B cell (primary cell): ENCODE data around the gene LRBA. TPM values are rescaled to one million over a fixed set of nuclear protein-coding genes. Genes with fewer than 3 reads are reported as not detected.

Source experiments
- ATAC-seq: fragments of 200-7000 bp; cut with Tn5 transposase; one replicate; pipeline ENCODE4 v1.10.0; 2021; ENCODE audit warnings: low read depth, mild to moderate bottlenecking, moderate number of reproducible peaks, moderate library complexity
- CTCF ChIA-PET: fragments of 350-600 bp; sonication (Branson Sonifier 250); formaldehyde crosslinking; loops from one replicate; lab custom pipeline; 2021; ENCODE audit warnings: antibody characterized with exemption, inconsistent platforms; lab: Charles Lee
- POLR2A ChIA-PET: fragments of 350-600 bp; sonication (Branson Sonifier 250); formaldehyde crosslinking; loops from one replicate; lab custom pipeline; 2021; ENCODE audit warnings: antibody characterized with exemption; lab: Charles Lee
- DNase-seq: peaks from one replicate; pipeline ENCODE4 v3.0.0; 2013
- H2AFZ ChIP-seq: 2 replicates; pipeline ENCODE4 v1.6.1; 2012; ENCODE audit warnings: mild to moderate bottlenecking, low read depth, low read length; ENCODE audit not compliant: insufficient read depth, poor library complexity, severe bottlenecking
- H3K27ac ChIP-seq, 2 donors: 1 replicate in 1 of 2; 2 replicates in 1 of 2; pipeline ENCODE4 v1.5.1; 2012 to 2013; ENCODE audit warnings: low read length in 2 of 2, mild to moderate bottlenecking in 2 of 2, moderate library complexity in 1 of 2
- H3K27me3 ChIP-seq, 4 experiments: fragments of 200-600 bp in 1 of 4; sonication (generic) in 1 of 4; replicated peaks in 1 of 4; 1 replicate in 2 of 4; 2 replicates in 2 of 4; pipeline versions ENCODE4 v1.6.1 to v1.7.0; 2013 to 2016; ENCODE audit warnings: low read length in 3 of 4, mild to moderate bottlenecking in 2 of 4, mixed read lengths in 1 of 4, moderate library complexity in 1 of 4; ENCODE audit not compliant: insufficient read depth in 4 of 4, control insufficient read depth in 3 of 4; ENCODE audit errors: control extremely low read depth in 1 of 4
- H3K36me3 ChIP-seq, 2 experiments: replicated peaks in 1 of 2; 1 replicate in 1 of 2; 2 replicates in 1 of 2; pipeline versions ENCODE4 v1.6.1 to v1.7.1; 2013; ENCODE audit warnings: low read length in 1 of 2; ENCODE audit not compliant: insufficient read depth in 2 of 2, control insufficient read depth in 1 of 2; ENCODE audit errors: control extremely low read depth in 1 of 2, extremely low read depth in 1 of 2
- H3K4me1 ChIP-seq, 2 donors: fragments of 200-600 bp in 1 of 2; sonication (generic) in 1 of 2; 1 replicate in 1 of 2; 2 replicates in 1 of 2; pipeline versions ENCODE4 v1.5.1 to v1.6.1; 2013 to 2017; ENCODE audit warnings: low read length in 2 of 2; ENCODE audit not compliant: control insufficient read depth in 2 of 2, insufficient read depth in 2 of 2
- H3K4me2 ChIP-seq: replicated peaks from 2 replicates; pipeline ENCODE3; 2012; ENCODE audit warnings: mild to moderate bottlenecking, low read depth, low read length; ENCODE audit not compliant: poor library complexity, severe bottlenecking
- H3K4me3 ChIP-seq, 5 experiments: fragments of 200-600 bp in 1 of 5; sonication (generic) in 1 of 5; 1 replicate in 3 of 5; 2 replicates in 2 of 5; pipeline versions ENCODE4 v1.5.1 to v1.7.0; 2011 to 2016; ENCODE audit warnings: low read length in 4 of 5, mild to moderate bottlenecking in 4 of 5, low read depth in 2 of 5, control low read depth in 1 of 5, moderate library complexity in 1 of 5; ENCODE audit not compliant: insufficient read depth in 1 of 5; ENCODE audit errors: control extremely low read depth in 1 of 5, extremely low read depth in 1 of 5
- H3K79me2 ChIP-seq: fragments of 200-600 bp; sonication (generic); one replicate; pipeline ENCODE4 v1.6.0; 2016; ENCODE audit warnings: low read length; ENCODE audit not compliant: control insufficient read depth, insufficient read depth
- H3K9ac ChIP-seq: fragments of 200-600 bp; sonication (generic); 2 replicates; pipeline ENCODE4 v1.6.1; 2017; ENCODE audit warnings: mild to moderate bottlenecking, low read length, moderate library complexity
- H3K9me3 ChIP-seq, 3 donors: one replicate each; pipeline versions ENCODE4 v1.6.1 to v1.7.1; 2013; ENCODE audit warnings: low read length in 2 of 3; ENCODE audit not compliant: control insufficient read depth in 2 of 3, insufficient read depth in 1 of 3; ENCODE audit errors: control extremely low read depth in 1 of 3
- H4K20me1 ChIP-seq: 2 replicates; pipeline ENCODE4 v1.6.0; 2012; ENCODE audit warnings: mild to moderate bottlenecking, low read length; ENCODE audit not compliant: insufficient read depth, control insufficient read depth, poor library complexity, severe bottlenecking
- H3K27ac Mint-ChIP-seq: one replicate; pipeline ENCODE4 v1.8.0; 2021; ENCODE audit warnings: mixed read lengths
- H3K27me3 Mint-ChIP-seq: one replicate; pipeline ENCODE4 v1.8.0; 2021; ENCODE audit warnings: mixed read lengths
- H3K4me1 Mint-ChIP-seq: one replicate; pipeline ENCODE4 v1.8.0; 2021; ENCODE audit warnings: mixed read lengths
- H3K4me3 Mint-ChIP-seq: one replicate; pipeline ENCODE4 v1.8.0; 2021; ENCODE audit warnings: mixed read lengths
- H3K9me3 Mint-ChIP-seq: one replicate; pipeline ENCODE4 v1.8.0; 2022; ENCODE audit warnings: mixed read lengths; ENCODE audit not compliant: insufficient read depth
- EZH2 ChIP-seq: IDR thresholded peaks from 2 replicates; pipeline ENCODE4 v1.6.1; 2012; ENCODE audit warnings: borderline replicate concordance, low read depth, mild to moderate bottlenecking, moderate library complexity, low read length; ENCODE audit not compliant: insufficient read depth, poor library complexity, severe bottlenecking
- WGBS: methylation state at CpG from one replicate; pipeline ENCODE4 v1.1.5; 2013; ENCODE audit warnings: missing lambda C conversion rate; ENCODE audit not compliant: insufficient coverage; 5-methylcytosine and 5-hydroxymethylcytosine counted together
- intact Hi-C: fragments of 100-400 bp; cut with micrococcal nuclease; formaldehyde crosslinking; loops from one replicate; pipeline ENCODE4 v1.10.0; 2022
- polyA plus RNA-seq: library from polyadenylated mRNA; depleted of rRNA; stranded (reverse); fragments of >200 nt; gene quantifications from 2 replicates; pipeline ENCODE4 v1.2.3, GENCODE V29; 2012
- total RNA-seq, 2 donors: library from RNA; stranded (reverse); fragments of 120-200 nt in 1 of 2; gene quantifications; 1 replicate in 1 of 2; 2 replicates in 1 of 2; pipeline versions ENCODE4 v1.2.3 to v1.2.4, GENCODE V29; 2013 to 2022
- TF ChIP-seq, protein P1 (sequence below): fragments of 200-600 bp; IDR thresholded peaks from one replicate; pipeline ENCODE4 v1.8.0; 2022; ENCODE audit warnings: antibody characterized with exemption, mild to moderate bottlenecking

The LRBA gene
- total and polyA plus RNA-seq, 2 donors (not counting 1 experiment from before 2014, with no cell fraction given), result 17.5 to 86.7 TPM

GRCh38 chr4:150329373-150329772 lies 685.7 kb downstream of the LRBA start:
- no peaks in the 10 kb centered on the region for H4K20me1 ChIP-seq
- H3K4me3 Mint-ChIP-seq, result no peak overlapping the region
- POLR2A ChIA-PET, result no interaction called here
- no peak for DNase-seq
- no peak overlapping the region for H3K4me2 ChIP-seq
- peaks cover 0 to 9% of the 10 kb centered on the region in 2 experiments for H3K36me3 ChIP-seq
- H2AFZ ChIP-seq, result no peak overlapping the region
- H3K4me1 Mint-ChIP-seq, result peaks cover 4% of the 10 kb centered on the region
- H3K79me2 ChIP-seq, result no peaks in the 10 kb centered on the region
- no peak overlapping the region for H3K4me3 ChIP-seq
- H3K27me3 Mint-ChIP-seq, result no peaks in the 10 kb centered on the region
- H3K27ac ChIP-seq, result no peak overlapping the region
- no peaks in the 10 kb centered on the region for H3K9me3 ChIP-seq
- CTCF ChIA-PET, result no interaction called here
- H3K4me1 ChIP-seq, result no peaks in the 10 kb centered on the region
- H3K27ac Mint-ChIP-seq, result no peak overlapping the region
- intact Hi-C loops, result no loop called here
- H3K27me3 ChIP-seq, result no peaks in the 10 kb centered on the region
- TF ChIP-seq, protein P1, sequence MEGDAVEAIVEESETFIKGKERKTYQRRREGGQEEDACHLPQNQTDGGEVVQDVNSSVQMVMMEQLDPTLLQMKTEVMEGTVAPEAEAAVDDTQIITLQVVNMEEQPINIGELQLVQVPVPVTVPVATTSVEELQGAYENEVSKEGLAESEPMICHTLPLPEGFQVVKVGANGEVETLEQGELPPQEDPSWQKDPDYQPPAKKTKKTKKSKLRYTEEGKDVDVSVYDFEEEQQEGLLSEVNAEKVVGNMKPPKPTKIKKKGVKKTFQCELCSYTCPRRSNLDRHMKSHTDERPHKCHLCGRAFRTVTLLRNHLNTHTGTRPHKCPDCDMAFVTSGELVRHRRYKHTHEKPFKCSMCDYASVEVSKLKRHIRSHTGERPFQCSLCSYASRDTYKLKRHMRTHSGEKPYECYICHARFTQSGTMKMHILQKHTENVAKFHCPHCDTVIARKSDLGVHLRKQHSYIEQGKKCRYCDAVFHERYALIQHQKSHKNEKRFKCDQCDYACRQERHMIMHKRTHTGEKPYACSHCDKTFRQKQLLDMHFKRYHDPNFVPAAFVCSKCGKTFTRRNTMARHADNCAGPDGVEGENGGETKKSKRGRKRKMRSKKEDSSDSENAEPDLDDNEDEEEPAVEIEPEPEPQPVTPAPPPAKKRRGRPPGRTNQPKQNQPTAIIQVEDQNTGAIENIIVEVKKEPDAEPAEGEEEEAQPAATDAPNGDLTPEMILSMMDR, result no peak
- no peak for TF ChIP-seq EZH2
- no peaks in the 10 kb centered on the region for H3K9me3 Mint-ChIP-seq
- no peak overlapping the region for H3K9ac ChIP-seq
- ATAC-seq, result no peak

GRCh38 chr4:150328496-150328895 lies 686.6 kb downstream of the LRBA start:
- TF ChIP-seq, protein P1, result no peak
- no peak for TF ChIP-seq EZH2
- no peak overlapping the region for H3K27ac ChIP-seq
- ChIA-PET CTCF (no interaction called here), POLR2A (no interaction called here)
- H2AFZ ChIP-seq, result no peak overlapping the region
- H3K4me1 ChIP-seq, result no peaks in the 10 kb centered on the region
- H3K79me2 ChIP-seq, result no peaks in the 10 kb centered on the region
- no peak overlapping the region for H3K27ac Mint-ChIP-seq
- no peak overlapping the region for H3K4me3 Mint-ChIP-seq
- no peak for DNase-seq
- H3K9me3 Mint-ChIP-seq, result no peaks in the 10 kb centered on the region
- H3K4me3 ChIP-seq, result no peak overlapping the region
- no peaks in the 10 kb centered on the region for H3K9me3 ChIP-seq
- H3K9ac ChIP-seq, result no peak overlapping the region
- peaks cover 0 to 9% of the 10 kb centered on the region in 2 experiments for H3K36me3 ChIP-seq
- intact Hi-C loops, result no loop called here
- no peaks in the 10 kb centered on the region for H3K27me3 Mint-ChIP-seq
- WGBS, result no CpG with 5 or more reads among the region's 2 CpGs
- H3K4me2 ChIP-seq, result no peak overlapping the region
- no peaks in the 10 kb centered on the region for H4K20me1 ChIP-seq
- no peaks in the 10 kb centered on the region for H3K27me3 ChIP-seq
- H3K4me1 Mint-ChIP-seq, result peaks cover 4% of the 10 kb centered on the region
- no peak for ATAC-seq
